ENCODE measurements around the gene STAG3. TPM values are rescaled to one million over a fixed set of nuclear protein-coding genes. Genes with fewer than 3 reads are reported as not detected.

STAG3 gene
- total and polyA plus RNA-seq, 9 of the 15 experiments (the other 6 are each of a cell fraction or from before 2014, with no cell fraction given), result 0.54 to 2.5 (median 1.7) TPM

GRCh38 chr7:100177045-100178001 lies at the start of gene STAG3, which contains the start of gene GPC2 (continued):
- TF ChIP-seq RAD51 (IDR thresholded peaks at IDR 0.05; ENCODE audit: borderline replicate concordance, low read depth), result peak; percentile 49; the same call in 1 of the 2 replicates
- no peak for TF ChIP-seq FOXK1 (CRISPR knock-in tag; IDR thresholded peaks at IDR 0.05; ENCODE audit: borderline replicate concordance)
- TF ChIP-seq POLR3G (IDR thresholded peaks at IDR 0.05; ENCODE audit: extremely low read depth, insufficient read length, insufficient replicate concordance), result no peak
- 0 out of 2 replicates have a peak, but pooled peaks have one; percentile 29 for TF ChIP-seq ZNF12 (CRISPR knock-in tag; IDR thresholded peaks at IDR 0.05)
- no peak for TF ChIP-seq HDAC1 (IDR thresholded peaks at IDR 0.05)
- TF ChIP-seq ELK3 (CRISPR knock-in tag; IDR thresholded peaks at IDR 0.05), result no peak
- no peak for TF ChIP-seq NFATC3 (IDR thresholded peaks at IDR 0.05)
- no peak for TF ChIP-seq ATF4 (CRISPR knock-in tag; IDR thresholded peaks at IDR 0.05)
- TF ChIP-seq RFX5 (IDR thresholded peaks at IDR 0.05; ENCODE audit: low read depth, low read length), result no peak
- no peak for TF ChIP-seq ZNF668 (CRISPR knock-in tag; IDR thresholded peaks at IDR 0.05)
- TF ChIP-seq CBX8 (IDR thresholded peaks at IDR 0.05; ENCODE audit: borderline replicate concordance, extremely low read depth, low read depth, low read length, poor library complexity, severe bottlenecking), result no peak
- no peak for TF ChIP-seq SMARCC2 (IDR thresholded peaks at IDR 0.05; ENCODE audit: low read depth)
- no peak for TF ChIP-seq ZNF696 (CRISPR knock-in tag; conservative IDR thresholded peaks at IDR 0.05)
- TF ChIP-seq BDP1 (IDR thresholded peaks at IDR 0.05; ENCODE audit: insufficient read depth, insufficient read length), result no peak
- TF ChIP-seq BRF2 (IDR thresholded peaks at IDR 0.05; ENCODE audit: borderline replicate concordance, insufficient read depth, insufficient read length), result no peak
- TF ChIP-seq CTCF (IDR thresholded peaks at IDR 0.05 in 2 of 3, conservative IDR thresholded peaks at IDR 0.05 in 1 of 3; ENCODE audit: insufficient read depth in 2 of 3, low read depth in 1 of 3, low read length in 3 of 3), result no peak; a peak in 1 of 6 replicates
- TF ChIP-seq ZSCAN32 (CRISPR knock-in tag; IDR thresholded peaks at IDR 0.05), result no peak
- TF ChIP-seq PML (IDR thresholded peaks at IDR 0.05; ENCODE audit: low read length), result no peak
- no peak for TF ChIP-seq ZNF197 (CRISPR knock-in tag; IDR thresholded peaks at IDR 0.05; ENCODE audit: low read depth)
- TF ChIP-seq RFX1 (IDR thresholded peaks at IDR 0.05), result no peak
- no peak for TF ChIP-seq TFAM (CRISPR knock-in tag; conservative IDR thresholded peaks at IDR 0.05)
- TF ChIP-seq SETDB1 (IDR thresholded peaks at IDR 0.05; ENCODE audit: low read length), result no peak

Data from K562 (cell line).